Hematopoietic multipotent progenitor cell treated with erythropoietin and hydrocortisone succinate and interleukin-3 and kit ligand, for 17 days (in vitro differentiated cells): Measurements from ENCODE around the gene HCFC1.

Experiments
- DNase-seq: peaks from one replicate; pipeline ENCODE4 v3.0.0-alpha.2; 2015; ENCODE audit warnings: low spot score

Gene HCFC1

GRCh38 chrX:153971450-153972367 is at the start of gene HCFC1:
TSS of gene HCFC1 (minus strand) at chrX:153971818. CDS start at chrX:153970840, 978 bp downstream.
- DNase-seq: peak; percentile 93

- no peak for DNase-seq
Observed at GRCh38 chrX:154021131-154021611, 49.6 kb upstream of the HCFC1 start.

- DNase-seq: no peak
Observed at GRCh38 chrX:154020536-154021115, 49.0 kb upstream of the HCFC1 start.

GRCh38 chrX:154019633-154020528 is 48.3 kb upstream of the HCFC1 start, which contains the start of gene IRAK1:
TSS of gene IRAK1 (minus strand) at chrX:154019902. CDS start at chrX:154019812, 90 bp downstream.
- DNase-seq: peak; percentile 65

DNA sequence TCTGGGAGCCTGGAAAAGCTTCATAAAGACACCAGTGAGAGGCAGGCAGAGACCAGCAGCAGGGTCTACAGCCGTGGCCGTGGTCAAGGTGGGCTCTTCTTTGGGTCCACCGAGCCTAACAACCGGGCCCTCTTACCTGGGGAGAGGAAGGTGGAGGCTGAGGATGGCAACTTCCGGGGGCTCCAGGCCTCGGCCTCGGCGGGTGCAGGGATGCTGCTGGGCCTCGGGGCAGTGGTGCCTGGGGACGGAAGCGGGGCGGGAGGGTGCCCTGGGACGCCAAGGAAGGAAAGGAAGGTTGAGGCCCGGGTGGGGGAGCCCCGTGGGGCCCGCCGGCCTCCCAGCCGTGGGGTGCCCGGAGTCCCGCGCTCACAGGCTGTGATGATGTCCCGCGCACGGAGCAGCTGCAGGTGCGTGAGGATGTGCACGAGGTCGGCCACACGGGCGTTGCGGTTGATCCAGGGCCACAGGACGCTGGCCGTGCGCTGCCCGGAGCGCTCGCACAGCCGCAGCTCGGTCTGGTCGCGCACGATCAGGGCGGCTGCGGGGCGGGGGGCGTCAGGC is 47.5 kb upstream of the HCFC1 start:
- DNase-seq: peak; percentile 6

DNA sequence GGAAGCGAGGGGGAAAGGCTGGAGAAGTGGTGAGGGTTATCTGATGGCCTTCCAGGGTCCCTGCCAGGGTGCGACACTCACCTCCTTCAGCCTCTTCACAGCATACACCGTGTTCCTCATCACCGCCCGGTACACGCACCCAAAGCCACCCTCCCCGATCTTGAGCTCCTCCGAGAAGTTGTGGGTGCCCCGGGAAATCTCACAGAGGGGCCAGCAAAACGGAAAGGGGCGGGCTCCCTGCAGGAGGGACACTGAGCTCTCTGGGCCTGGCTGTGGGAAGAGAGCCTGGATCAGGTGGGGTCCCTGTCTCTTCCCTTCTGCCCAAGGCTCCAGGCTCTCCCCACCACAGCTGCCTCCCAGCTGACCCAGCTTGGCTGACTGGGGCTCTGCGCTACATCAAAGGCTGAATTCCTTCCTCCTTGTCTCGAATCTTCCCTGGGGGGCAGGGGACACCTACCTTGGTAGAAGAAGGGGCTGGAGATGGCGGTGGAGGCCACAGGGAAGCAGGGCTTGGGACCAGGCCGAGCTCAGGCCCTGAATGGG is 47.0 kb upstream of the HCFC1 start:
- no peak for DNase-seq

DNA sequence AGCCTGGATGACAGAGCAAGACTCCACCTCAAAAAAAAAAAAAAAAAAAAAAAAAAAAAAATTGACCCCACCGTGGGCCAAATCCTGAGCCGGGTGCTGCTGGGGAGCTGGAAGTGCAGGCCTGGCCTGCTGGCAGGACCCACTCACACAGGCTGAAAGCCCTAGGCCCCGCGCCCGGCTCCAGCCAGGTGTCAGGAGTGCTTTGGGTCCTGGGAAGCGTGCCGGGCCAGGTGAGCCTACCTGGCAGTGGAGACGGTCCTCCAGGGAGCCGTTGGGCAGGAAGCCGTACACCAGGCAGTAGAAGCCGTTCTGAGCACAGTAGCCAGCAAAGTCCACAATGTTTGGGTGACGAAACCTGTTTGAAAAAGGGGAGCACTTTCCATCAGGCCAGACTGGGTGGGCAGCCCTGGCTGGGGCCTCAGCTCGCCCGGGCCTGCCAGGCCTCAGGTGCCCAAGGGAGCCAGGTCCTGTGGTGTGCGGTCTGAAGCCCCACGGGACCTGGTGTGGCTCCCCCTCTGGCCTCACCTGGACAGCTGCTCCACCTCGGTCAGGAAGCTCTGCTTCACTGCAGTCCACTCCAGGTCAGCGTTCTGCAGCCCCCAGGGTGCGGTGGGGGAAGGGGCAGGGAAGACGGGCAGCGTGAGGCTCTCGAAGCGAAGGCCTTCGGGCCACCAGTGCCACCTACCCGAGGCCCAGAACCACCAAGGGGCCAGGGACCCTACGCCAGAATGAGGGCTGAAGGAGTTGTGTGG is 46.3 kb upstream of the HCFC1 start:
- DNase-seq: no peak

DNA sequence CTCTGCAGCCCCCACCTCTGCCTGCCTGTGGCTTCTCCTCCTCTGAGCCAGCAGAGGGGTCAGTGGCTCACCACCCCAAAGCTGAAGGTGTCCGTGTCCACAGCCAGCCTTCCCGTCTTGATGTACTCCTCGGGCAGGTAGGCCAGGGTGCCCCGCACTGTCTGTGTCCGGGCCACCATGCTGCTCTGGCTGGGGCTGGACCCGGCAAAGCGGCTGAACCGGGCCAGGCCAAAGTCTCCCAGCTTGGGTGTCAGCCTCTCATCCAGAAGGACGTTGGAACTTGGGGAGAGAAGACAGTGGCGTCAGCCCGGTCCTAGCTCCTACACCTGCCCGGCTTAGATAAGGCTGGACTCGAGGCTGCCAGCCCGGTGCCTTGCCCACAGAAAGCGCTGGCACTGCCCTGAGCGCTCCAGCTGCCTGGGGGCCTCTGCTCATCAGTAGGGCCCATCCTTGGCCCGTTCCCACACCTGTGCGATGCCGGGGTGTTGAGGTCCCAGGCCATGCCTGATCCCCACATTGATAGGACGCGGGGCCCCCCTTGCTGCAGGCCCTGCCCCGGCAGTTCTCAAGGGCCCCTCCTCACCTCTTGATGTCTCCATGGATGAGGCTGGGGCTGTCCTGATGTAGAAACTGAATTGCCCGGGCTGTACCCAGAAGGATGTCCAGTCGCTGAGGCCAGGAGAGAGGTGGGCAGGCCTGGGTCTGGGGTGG is 44.9 kb upstream of the HCFC1 start:
- no peak for DNase-seq

DNA sequence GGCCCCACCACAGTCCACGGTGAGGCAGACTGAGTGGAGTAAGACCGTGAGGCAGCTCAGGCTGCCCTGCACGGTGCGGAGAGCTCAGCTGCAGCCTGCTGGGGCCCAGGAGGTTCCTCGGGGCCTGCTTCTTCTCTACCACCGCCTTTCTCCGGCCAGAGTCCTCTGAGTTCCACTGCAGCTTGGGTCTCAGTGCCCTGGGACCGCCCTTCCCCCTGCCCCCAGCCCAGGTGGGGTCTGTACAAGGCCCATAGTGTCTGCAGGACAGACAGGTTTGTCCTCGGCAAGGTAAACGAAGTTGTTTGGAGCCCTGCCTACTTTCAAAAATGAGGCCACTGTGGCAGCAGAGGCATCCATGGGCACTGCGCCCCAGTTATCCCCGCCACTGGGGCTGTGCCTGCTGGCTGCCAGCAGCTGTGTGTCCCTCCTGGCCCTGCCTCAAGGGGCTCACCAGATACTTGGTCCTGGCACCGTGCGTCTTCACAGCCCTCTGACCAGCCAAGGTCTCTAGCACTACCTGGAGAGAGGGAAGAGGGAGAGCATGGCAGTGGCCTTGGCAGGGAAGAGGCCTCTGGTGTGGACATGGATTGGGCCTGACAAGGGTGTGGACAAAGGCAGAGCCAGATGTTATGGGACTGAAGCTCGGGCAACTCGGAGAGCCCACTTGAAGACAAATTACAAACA is 44.1 kb upstream of the HCFC1 start:
- DNase-seq: no peak

DNA sequence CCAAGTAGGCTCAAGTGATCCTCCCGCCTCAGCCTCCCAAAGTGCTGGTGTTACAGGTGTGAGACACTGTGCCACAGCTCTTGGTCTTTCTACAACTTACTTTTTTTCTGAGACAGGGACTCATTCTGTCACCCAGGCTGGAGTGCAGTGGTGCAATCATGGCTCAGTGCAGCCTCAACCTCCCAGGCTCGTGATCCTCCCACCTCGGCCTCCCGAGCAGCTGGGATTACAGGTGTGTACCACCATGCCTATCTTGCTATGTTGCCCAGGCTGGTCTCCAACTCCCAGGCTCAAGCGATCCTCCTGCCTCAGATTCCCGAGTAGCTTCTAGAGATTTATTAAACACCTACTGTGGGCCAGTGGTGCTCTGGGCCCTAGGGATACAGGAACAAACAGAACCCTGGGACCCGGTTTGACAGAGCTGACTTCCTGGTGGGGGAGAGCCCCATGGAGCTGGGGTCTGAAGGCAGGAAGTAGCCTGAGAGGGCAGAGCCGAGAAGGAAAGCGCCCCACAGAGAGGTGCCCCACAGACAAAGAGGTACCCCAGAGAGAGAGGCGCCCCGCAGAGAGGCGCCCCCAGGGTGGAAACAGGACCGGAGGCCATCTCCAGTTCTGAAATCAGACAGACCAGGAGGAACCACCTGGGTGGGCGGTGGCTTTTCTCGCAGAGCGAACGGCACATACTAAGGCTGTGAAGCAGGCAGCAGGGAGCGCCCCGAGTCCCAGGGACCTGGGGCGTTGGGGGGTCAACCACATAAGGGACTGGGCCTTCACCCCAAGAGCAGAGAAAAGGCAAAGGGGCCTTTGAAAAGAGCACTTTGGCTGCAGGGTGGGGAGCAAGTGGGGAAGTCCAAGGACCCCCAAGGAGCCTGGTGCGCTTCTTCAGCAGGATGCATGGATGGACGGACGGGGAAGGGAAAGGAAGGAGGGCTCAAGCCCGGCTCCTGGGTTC is 43.1 kb upstream of the HCFC1 start:
- DNase-seq: no peak

- peak; percentile 54 for DNase-seq
Observed at GRCh38 chrX:154013614-154014360, 42.2 kb upstream of the HCFC1 start.

GRCh38 chrX:154013001-154013421 is 41.4 kb upstream of the HCFC1 start:
- DNase-seq: no peak

GRCh38 chrX:154012336-154012991 is 40.8 kb upstream of the HCFC1 start:
- DNase-seq: no peak

DNA sequence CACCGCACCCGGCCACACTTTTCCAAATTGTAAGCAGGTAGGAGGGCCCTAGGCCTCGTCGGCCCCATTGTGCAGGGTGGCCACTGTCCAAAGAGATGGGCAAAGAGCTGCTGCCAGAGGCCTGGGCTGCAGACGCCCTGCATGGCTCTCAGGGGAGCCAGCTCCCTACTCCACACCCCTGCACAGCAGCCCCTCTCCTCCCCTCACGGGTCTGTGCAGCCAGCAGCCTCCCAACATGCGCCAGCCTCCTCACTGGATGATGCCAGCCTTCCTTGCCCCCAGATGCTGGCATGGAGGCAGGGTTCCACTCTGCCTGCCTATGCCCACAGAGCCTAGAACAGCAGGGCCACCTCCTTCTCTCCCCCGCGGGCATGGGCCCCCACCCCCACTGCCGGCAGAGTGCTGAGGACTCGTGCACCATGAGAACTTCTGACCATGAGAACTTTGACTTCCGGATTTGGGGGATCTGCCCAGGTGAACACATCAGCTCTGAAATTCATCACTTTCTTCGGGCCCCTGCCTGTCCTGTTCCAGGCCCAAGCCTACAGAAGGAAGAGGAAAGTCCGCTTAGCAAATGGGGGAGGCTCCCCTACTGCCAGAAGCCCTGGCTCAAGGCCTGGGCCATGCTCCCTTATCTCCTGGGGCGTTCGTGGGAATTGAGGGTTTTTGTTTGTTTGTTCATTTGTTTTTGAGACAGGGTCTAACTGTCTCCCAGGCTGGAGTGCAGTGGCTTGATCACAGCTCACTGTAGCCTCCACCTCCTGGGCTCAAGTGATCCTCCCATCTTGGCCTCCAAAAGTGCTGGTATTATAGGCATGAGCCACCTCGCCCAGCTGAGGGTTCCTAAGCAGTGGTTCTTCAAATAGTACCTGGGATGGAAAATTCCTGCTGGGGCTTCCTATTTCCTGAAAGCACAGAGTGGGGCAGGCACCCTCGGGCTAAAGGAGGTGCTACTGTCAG is 40.0 kb upstream of the HCFC1 start:
- no peak for DNase-seq

DNA sequence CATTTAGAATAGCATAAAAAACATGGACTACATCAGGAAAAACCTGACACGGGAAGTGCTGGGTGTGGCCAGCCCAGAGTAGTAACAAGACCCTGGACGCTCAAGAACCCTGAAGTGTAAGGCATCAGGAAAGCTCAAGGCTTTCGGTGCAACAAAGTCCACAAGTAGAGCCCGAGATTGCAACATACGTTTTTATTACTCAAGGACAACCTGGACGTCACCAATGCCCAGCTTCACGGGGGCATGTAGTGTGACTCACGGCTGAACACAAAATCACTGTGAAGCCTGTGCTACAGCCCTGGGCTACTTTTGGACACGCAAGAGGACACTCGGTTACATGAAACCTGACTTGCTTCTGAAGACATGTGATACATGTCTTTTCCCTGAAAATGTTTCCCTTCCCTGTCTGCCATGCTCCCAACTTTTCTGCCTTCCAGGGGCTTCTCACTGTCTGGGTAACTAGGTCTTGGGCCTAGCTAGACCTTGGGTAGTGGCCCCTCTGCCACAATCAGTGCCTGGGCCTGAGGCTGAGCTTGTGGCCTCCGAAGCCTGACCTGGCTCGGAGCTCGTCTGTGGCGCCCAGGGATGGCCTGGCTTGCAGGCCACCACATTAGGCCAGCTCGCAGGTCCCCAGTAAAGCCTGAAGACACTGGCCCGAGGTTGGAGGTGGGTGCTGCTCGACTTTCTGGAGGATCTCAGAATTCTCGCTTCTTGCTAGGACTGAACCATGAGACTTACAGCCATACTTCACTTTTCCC is 38.9 kb upstream of the HCFC1 start:
- DNase-seq: no peak
